GM19372 (cell line): Measurements from ENCODE around the gene GLDC.

Experiments
- ATAC-seq: cut with Tn5 transposase; IDR thresholded peaks from one replicate; pipeline ENCODE4 v1.9.1; 2021; ENCODE audit warnings: mild to moderate bottlenecking, low read depth, moderate library complexity; ENCODE audit not compliant: unreplicated experiment

GLDC gene

DNA sequence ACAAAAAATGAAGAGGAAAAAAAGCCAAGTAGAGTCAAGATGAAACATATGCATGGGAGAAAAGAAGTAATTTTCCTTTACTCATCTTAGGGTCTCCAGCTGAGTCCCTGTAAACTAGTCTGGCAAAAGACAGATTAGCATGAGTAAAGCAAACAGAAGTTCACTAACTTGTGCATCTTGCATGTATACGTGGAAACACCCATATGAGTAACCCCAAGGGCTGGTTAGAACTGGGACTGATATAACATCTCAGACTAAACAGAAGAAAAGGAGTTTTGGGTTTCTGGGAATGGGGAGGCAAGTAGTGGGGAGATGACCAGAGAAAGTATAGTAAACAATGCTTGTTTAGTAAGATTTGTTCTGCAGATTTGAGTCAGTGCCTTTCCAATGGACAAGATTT lies 20.1 kb upstream of the GLDC start:
- ATAC-seq, result no peak

DNA sequence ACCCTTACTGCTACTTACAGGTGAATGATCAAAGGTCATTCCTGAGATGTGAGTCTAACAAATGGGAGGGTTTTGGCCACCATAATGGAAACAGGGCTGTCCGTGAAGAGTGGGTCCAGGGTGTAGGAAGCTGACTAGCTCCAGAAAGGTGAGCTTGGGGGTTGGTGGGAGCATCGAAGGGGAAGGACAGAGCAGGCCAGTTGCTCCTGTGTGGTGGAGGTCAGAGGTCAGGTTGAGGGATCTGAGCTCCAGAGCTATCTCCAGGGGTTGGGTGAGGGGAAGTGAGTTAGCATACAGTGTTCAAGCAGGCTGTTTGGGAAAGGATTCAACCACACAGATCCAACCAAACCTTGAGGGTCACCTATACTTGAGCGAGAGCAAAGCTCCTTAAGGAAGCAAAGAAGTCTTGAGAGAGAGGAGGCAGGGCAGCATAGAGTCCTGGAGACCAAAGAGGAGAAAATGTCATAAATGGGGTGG lies 18.7 kb upstream of the GLDC start:
- ATAC-seq, result no peak

DNA sequence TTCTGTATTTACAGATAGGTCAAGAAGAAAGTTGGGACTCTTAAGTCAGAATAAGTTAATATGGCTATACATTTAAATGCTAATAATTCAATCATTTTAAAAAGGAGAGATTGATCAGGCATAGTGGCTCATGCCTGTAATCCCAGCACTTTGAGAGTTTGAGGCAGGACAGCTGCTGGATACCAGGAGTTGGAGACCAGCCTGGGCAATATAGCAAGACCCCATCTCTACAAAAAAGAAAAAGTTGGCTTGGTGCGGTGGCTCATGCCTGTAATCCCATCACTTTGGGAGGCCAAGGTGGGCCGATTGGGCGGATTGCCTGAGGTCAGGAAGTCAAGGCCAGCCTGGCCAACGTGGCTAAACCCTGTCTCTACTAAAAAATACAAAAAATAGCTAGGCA lies 15.0 kb upstream of the GLDC start:
- no peak for ATAC-seq

DNA sequence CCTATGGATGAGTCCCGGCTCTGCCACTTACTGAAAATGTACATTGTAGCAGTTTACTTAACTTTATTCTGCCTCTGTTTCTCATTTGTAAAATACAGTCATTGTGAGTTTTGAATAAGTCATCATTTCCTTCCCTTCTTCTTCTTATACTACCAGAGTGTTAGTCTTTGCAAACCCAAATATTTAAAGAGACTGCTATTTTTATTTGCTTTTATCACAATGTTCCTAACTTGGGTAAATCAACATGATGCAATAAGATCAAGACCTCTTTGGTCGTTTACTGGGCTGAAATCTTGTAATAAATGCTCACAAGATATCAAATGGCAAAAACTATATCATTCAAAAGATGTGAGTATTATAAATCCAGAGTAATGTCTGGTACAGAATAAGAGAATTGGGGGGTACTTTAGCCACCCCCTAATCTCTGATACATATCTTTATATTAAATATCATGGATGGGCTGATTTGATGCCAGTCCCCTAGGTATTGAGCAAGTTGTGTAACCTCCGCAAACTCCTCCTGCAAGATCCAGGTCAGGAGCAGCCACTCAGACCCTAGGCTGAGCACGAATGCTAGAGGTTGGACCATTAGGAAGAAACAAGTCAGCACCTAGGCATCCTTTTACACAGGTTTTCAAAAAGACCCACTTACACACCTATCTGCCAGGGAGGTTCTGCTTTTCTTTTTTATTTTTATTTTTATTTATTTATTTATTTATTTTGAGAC lies 13.3 kb upstream of the GLDC start:
- ATAC-seq, result no peak

DNA sequence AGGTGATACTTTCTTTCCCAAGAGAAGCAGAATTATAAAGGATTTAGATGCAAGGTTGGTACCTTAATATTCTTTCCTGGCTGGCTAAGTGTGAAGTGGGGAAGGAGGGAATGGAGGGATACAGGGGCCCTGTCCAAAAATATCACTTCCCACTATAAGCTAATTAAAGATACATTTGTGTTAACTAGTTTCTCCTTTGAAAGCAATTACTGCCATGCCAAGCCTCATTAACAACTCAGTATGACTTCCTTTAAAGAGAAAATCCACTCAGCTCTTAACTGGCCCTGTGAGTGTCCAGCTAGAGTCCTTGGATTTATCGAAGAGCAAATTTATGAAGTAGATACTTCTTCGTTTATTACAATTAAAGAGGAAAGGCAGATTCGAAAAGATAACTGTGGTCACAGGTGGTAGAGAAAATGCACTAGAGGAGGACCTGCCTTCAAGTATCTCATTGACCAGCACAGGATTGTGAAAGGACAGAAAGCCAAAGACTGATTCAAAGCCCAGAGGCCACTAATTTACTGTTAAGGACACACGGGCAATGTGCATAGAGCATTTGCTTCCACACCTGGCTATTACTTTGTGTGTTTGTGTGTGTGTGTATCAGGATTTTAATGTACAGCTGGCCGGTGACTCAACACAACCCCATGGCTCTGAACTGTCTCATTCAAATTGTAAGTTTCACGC lies 11.2 kb upstream of the GLDC start:
- no peak for ATAC-seq

DNA sequence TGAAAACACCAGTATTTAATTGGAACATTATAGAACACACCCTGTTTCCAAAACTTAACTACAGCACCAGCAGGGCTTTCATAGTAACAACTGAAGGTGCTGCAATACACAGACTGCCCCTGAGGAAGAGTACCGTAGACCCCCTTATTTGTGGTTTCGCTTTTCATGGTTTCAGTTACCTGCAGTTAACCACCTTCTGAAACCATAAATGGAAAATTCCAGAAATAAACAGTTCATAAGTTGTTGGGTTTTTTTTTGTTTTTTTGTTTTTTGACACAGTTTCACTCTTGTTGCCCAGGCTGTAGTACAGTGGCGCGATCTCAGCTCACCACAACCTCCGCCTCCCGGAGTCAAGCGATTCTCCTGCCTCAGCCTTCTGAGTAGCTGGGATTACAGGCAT lies 9.5 kb upstream of the GLDC start:
- peak; percentile 93 for ATAC-seq

DNA sequence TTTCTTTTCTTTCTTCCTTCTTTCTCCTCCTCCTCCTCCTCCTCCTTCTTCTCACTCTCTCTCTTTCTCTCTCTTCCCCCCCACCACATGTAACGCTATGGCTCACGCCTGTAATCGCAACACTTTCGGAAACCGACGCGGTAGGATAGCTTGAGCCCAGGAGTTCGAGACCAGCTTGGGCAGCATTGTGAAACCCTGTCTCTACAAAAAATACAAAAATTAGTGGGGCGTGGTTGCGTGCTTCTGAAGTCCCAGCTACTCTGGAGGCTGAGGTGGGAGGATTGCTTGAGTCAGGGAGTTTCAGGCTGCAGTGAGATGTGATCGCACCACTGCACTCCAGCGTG lies 736 bp upstream of the GLDC start:
- ATAC-seq, result no peak

DNA sequence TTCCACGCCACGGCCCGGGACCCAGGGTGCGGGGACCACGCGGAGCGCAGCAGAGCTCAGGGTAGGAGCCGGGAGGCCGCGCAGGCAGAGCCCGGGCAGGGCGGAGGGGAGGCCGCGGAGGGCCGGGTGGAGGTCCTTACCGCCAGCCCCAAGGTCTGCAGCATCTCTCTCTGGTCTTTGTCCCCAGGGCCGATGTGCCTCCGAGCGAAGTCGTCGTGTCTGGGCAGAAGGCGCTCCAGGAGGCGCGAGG lies 499 bp downstream of the GLDC start:
- ATAC-seq, result peak; percentile 30

DNA sequence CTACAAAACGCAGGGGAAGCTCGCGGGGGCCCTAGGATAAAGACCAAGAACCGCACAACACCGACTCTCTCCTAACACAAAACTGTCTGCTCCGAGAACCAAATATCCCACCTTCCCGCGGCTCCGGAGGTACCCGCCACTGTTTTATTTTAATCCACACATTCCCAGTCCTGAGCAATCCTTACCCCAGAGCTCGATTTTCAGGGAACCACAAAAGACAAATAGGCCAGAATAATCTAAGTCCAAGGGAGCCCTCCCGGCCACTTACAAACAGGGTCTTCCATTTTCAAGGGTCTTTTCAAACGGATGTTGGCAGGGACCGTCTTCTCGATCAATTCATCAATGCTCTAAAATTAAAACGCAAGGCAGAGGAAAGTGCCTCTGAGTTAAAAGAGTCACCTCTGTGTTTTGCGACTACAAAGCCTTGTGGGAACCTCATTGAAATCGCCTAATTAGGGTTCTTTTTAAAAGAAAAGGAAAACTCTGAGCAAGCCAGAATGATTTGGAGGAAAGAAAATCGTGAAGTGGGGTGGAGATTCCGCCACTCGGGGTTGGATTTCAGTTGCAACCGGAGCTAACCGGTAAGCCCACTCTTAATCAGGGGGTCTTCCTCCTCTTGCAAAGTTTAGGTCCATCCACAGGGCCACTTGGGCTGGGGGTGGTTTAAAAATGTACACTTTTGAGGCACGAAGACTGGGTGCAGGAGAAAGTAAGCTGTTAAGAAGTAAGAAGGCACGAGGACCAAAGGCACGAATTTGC lies 1.0 kb downstream of the GLDC start:
- no peak for ATAC-seq

DNA sequence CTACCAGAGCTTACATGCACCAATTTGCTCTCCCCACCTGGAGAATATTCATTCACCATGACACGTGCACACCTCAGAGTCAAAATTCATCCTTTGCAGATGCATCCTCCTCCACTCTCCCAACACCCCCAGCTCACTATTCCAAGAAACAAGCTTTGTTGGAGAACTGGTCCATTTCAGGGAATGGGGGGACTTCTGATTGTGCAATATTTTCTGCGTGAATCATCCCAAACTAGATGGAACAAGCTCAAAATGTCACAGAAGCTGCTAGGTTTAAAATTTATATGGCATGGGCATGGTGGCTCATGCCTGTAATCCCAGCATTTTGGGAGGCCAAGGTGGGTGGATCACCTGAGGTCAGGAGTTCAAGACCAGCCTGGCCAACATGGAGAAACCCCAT lies 3.6 kb downstream of the GLDC start:
- ATAC-seq, result no peak

DNA sequence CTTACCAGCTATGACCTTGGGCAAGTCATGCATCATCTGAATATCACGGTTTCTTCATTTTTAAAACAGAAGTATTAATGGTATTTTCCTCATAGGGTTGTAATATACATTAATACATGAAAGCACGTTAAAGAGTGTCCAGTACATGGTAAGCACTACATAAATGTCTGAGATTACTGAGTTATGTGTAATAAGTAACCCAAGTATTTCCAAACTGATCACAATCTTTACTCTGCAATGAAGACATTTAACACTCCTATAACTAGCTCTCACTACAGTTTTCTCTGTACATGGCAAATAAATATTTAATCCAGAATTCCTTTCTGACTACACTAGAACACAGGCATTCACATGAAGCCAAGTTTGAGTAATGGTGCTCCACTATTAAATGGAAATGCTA lies 4.0 kb downstream of the GLDC start:
- no peak for ATAC-seq

DNA sequence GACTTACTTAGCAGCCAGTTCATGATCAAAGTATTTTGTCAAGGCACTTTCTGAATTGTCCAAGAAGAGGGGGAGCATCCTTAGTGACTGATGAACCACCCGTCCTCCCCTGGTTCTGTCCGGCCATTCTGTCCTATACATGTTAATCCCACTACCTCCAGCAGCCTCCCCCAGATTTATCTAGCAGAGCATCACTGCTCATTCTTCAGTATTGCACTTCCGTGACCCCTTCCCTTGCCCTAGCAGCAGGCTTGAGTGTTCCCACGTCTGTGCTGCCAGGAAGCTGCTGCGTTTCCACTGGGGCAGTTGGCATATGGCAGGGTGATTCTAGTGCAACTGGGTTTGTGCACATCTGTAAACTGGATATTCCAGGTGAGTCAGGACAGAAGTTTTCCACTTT lies 4.5 kb downstream of the GLDC start:
- ATAC-seq, result no peak

DNA sequence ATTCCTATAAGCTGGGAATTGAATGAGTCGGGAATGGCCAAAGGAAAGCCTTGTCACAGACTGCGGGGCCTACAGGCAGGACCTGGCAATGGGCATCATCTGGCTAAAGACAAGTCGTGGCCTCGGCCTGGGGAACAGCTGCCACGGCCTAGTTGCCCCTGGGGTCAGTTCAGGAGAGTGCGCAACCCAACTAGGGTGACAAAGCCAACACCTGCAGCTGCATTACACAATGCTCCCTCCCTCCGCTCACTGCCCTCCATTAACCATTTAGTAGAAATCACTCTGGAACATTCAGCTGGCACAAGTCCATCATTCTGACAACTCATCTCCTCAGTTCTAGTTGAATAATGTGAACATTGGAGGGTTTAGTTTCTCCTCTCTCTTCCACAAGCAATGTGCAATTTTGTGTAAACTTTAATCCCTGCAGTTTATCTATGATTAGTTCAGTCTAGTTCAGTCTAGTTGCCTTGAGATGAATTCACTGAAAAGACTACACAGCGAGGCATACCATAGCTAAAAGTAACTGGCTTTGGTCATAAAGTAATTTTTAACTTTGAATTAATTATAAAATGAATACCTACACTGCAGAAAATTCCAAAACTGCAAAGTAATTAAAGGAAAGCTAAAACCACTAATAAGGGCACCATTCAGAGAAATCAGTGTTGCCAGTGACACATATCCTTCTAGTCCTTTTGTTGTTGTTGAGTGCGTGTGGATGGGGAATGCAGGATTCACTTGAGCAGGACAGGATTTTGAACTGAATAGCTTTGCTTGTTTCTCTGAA lies 5.1 kb downstream of the GLDC start:
- no peak for ATAC-seq

DNA sequence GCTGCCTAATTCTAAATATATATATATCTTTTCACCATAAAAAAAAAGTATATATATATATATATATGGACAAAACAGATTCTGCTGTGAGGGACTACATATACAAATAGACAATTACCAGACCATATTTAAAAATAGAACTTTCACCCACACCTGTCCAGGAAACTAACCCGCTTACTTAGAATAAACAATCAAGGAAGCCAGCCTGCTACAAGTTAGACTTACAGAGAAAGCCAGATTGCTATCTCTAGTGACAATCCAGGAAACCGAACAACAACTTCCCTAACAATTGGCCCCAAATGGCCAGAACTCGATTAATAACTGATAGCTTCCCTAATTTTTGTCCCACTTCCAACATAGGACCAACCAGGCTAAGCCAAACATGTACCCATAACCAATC lies 5.9 kb downstream of the GLDC start:
- no peak for ATAC-seq

DNA sequence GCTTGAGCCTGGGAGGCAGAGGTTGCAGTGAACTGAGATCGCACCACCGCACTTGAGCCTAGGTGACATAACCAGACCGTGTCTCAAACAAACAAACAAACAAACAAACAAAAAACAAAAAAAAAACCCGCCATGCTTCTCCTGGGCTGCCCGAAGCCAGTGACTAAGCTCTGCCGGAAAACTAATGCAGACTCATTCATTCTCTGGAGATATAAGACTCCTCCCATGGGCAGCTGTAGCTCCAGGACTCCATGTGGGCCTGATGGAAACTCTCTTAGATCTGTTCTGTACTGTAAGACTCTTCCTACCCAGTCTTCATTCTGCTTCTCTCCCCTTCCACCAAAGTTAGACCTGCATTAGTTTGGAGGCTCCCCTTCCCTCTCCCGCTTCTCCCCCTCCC lies 11.1 kb downstream of the GLDC start:
- no peak for ATAC-seq

DNA sequence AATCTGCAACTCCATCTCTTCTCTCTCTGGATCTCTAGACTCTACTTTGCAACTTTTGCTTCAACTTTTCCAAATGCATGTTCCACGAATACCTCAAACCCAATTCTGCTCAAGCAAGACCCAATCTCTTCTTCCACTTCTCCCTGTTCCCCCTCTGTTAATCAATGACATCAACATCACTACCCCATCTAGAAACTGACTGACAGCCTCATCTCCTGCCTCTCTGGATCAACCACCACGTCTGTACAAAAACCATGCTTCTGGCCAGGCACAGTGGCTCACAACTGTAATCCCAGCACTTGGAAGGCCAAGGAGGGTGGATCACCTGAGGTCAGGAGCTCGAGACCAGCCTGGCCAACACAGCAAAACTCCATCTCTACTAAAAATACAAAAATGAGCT lies 12.2 kb downstream of the GLDC start:
- no peak for ATAC-seq

DNA sequence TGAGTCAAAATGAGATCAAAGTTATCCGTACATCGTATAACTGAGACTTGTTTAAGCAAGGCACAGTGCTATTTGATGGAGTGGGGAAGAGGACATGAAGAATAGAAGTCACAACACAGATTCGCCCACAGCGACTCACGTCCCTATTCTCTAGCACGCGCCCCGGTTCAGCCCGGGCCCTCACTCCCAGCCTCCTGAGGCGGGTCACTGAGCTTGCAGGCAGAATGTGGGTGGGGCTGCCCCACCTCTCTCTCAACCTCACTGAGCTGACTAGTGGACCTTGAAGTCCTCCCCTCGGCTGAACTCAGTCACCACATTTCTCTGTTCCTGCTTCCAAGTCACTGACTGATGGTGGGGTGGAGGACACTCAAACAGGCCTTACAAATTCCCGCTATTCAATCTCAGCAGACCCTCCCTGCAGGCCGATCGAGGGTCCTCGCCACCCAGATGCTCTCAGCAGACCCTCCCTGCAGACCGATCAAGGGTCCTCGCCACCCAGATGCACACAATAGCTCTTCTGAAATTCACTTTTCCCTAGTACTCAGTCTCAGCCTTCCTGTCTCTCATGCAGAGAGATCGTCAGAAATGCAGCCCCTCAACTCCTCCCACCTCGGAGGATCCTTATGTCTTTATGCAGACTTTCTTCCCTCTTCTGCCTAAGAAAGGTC lies 12.9 kb downstream of the GLDC start:
- peak; percentile 79 for ATAC-seq

DNA sequence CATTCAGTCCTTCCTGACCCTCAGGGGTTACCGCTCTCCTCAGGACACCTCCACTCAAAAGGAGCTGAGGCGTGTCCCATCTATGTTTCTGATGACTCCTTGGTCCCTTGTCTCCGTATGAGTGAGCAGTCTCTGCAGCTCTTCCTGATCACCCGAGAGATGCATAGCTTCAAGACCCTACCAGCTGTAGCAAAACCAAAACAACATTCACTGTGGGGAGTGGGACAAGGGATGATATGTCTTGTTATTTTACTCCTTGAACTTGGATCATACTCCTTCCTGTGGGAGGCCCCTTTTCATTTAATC lies 14.4 kb downstream of the GLDC start:
- peak; percentile 34 for ATAC-seq

DNA sequence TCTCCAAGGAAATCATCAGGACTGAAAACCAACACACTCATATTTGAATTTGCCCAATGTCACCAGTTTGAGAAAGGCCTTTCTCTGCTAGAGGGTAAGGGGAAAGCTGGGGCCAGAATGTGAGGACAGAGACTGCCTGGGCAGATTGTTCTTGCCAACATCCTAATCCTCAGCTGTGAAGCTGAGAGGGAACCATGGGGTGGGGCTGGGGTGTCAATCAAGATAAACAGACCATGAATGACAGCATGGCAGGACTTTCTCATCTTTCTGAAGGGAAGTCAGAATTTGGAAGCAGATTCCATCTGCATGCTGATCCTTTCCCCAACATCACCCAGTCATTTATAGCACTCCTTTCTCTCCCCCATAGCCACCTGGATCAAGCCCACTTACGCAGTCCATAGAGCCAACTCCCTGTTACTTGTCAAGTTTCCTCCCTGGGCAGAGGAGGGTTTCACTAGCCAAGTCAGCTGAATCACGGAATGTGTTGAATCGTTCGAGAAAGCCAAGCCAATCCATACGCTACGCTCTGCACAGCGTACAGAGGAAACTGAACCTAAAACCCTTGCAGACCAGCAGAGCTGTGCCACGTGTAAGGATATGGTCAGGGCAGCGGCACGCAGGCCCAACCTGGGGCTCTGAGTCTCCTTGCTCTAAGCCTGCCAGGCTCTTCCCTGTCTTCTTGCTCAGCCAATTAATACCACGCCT lies 14.9 kb downstream of the GLDC start:
- ATAC-seq, result peak; percentile 85

DNA sequence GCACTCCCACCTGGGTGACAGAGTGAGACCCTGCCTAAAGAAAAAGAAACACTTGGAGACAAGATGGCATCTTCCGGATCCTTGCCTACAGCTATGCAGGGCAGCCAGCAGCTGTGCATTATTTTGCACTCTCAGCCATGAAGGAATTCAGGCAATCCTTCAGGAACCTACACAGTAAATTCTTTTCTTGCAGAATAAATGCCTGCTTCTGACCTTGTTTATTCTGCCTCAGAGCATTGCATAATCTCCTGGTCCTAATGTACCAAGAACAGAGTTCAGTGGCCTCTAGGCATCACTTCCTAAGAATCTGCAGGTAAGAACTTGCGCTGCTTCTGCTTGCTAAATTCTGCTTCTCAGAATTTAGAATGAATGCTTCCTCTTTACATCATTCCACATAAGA lies 16.8 kb downstream of the GLDC start:
- no peak for ATAC-seq
